ENCODE results near the gene PI16.

Gene PI16, protein sequence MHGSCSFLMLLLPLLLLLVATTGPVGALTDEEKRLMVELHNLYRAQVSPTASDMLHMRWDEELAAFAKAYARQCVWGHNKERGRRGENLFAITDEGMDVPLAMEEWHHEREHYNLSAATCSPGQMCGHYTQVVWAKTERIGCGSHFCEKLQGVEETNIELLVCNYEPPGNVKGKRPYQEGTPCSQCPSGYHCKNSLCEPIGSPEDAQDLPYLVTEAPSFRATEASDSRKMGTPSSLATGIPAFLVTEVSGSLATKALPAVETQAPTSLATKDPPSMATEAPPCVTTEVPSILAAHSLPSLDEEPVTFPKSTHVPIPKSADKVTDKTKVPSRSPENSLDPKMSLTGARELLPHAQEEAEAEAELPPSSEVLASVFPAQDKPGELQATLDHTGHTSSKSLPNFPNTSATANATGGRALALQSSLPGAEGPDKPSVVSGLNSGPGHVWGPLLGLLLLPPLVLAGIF

GRCh38 chr6:36954262-36954931, at the start of gene PI16:
Gene PI16, plus strand, starts transcription at chr6:36954738. Its CDS starts 23 bp downstream, at chr6:36954761.
- DNase-seq: peak in 1 of 2 donors; percentile 55

- DNase-seq: no peak
Measured at GRCh38 chr6:36904851-36905393, 49.6 kb upstream of the PI16 start.

DNA sequence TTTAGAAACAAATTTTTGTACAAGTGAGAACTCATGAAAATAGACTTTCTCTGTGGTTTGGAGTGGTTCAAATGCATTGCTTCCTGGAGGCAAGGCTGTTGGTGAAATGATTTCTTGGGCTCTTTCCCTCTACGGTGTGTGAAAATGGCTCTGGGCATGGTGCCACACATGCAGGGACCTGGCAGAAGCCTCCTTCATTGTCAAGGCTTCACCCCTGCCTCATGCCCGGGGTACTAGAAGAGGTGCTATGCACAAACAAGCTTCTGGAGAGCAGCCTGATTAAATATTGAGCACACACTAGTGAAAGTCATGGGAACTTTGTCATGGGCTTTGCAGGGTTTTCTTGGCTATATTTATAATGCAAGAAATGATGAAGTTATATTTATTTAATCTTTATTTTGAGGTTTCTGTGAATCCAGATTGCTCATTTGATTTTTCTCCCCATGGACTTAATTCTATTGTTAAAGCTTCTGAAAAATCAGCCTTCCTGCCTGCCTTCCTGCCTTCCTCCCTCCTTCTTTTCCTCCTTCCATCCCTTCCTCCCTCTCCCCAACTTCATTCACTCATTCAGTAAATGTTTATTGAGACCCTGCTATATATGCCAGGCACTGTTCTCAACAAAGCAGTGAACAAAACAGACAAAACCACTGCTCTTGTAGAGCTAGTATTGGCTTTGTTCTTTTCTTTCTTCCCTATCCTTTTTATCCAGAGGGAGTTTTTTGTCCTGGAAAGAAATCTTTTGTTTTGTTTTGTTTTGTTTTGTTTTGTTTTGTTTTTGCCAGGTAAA, 47.8 kb upstream of the PI16 start:
- no peak for DNase-seq

DNA sequence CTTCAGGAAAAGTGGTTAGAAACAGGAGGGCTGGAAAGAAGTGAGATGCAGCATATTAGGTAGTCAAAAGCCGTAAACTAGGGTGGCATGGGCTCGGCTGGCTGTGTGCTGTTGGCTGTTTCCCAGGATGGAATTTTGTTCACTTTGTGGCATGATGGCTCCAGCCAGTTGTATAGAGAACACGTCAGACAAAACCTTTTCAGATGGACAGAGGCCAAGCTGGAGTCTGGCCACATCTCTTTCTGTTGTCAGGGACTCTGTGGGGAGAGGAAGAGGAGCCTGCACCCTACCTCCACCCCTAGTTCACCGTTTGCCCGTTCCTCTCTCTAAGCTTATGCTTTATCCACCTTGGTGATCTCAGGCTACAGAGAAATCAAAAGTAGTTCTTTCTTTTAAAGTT, 46.8 kb upstream of the PI16 start:
- no peak for DNase-seq

GRCh38 chr6:36908747-36909146, 45.8 kb upstream of the PI16 start:
- DNase-seq: no peak

DNA sequence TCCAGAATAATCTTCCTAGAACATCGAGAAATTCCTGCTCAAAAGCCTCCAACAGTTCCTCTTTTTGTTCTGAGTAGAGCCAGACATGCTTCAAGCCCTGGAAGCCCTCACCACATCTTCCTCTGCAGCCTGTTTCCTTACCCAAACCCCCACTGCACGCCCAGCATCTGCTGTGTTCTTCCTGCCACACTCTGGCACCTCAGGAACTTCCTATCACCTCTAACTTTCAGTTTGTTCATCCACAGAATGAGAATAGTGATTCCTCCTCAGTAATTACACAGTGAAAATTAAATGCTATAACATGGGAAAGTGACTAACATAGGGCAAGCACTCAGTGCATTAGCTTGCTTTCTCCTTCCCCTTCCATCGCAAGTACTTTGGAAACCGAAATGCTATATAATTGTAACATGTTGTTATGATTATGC, 42.5 kb upstream of the PI16 start:
- DNase-seq: peak in 1 of 2 donors; percentile 38

GRCh38 chr6:36912586-36912985, 42.0 kb upstream of the PI16 start:
- DNase-seq: peak; percentile 23 to 72

GRCh38 chr6:36913082-36913481, 41.5 kb upstream of the PI16 start:
- peak in 1 of 2 donors; percentile 3 for DNase-seq

GRCh38 chr6:36914227-36914794, 40.2 kb upstream of the PI16 start:
- peak in 1 of 2 donors; percentile 53 for DNase-seq

GRCh38 chr6:36915599-36915998, 38.9 kb upstream of the PI16 start:
- DNase-seq: no peak

DNA sequence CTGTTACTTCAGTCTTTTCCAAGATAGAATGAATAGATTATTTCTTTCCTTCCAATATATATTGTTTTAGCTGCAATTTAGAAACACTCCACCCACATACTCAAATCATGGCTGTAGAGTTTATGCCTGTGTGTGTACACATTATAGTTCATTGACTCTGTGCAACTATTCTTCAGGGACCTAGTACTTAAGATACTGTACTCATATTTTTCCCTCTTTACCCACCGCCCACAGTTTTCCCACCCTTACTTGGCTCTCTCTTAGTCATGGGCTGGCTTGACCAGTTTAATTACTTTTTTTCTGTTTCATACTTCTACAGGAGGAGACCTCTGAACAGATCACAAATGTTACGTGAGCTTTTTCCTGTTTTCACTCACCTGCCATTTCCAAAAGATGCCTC, 38.4 kb upstream of the PI16 start:
- DNase-seq: no peak

- no peak for DNase-seq
Measured at GRCh38 chr6:36917541-36918193, 36.9 kb upstream of the PI16 start.

DNA sequence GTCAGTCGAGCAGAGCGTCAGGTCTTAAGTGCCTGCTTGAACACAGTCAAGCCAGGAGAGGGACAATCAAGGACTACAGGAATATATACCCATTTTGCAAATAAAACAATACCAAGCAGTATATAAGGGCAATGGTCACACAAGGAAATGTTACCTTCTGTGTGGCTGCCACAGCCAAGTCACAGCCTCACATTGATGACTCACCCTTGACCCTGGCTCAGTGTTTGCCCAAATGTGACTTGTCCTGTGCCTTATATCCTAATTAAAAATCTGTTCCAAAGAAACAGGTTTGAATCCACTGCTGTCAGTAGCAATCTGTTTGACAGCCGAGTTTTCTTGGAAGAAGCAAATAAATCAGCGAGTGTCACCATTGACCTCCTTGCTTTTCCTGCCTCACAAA, 34.5 kb upstream of the PI16 start:
- DNase-seq: no peak

GRCh38 chr6:36920546-36920945, 34.0 kb upstream of the PI16 start:
- no peak for DNase-seq

DNA sequence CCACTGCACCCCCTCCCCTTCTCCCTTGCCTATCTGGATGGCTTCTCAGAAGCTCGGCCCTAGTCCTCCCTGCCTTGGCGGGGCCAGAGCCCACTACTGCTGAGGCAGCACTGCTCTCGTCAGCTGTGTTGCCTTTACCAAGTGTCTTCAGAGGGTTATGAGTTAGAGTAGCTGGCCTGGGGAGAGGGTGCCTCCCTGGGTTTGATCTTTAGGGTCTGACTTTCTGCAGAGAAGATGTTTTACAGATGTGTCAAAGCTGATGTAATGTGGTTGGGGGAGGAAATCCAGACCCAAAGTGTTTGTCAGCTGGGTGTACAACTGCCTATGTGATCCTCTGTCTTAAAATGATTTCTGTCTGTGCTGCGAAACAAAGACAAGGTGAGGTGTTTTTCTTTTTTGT, 30.4 kb upstream of the PI16 start:
- DNase-seq: no peak

DNA sequence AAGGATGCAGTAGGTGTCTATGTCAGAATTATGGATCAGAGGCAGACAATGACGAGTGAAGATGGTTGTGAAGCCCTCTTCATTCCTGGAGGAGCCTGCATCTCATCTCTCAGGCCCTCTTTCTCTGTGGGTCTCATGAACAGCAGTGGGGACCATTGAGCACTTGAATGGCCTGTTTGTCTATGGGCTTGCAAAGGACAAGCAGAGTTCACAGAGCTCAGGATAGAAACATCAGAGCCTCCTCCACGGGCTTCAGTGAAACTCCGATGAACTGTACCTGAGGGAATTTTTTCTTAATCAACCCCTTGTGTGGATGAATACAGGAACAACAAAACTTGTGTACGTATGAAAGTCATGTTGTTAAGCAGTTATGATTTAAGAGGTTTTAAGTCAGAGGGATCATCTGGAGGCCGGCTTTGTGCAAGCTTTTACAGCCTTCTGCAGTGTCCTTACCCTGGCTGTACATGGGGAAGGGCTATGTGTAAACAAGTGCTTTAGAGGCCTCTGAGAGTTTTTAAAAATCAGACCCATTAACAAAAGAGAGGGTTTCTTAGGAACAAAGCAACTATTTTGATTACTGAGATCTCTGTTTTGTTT, 29.7 kb upstream of the PI16 start:
- no peak for DNase-seq

GRCh38 chr6:36925809-36926208, 28.7 kb upstream of the PI16 start:
- no peak for DNase-seq

DNA sequence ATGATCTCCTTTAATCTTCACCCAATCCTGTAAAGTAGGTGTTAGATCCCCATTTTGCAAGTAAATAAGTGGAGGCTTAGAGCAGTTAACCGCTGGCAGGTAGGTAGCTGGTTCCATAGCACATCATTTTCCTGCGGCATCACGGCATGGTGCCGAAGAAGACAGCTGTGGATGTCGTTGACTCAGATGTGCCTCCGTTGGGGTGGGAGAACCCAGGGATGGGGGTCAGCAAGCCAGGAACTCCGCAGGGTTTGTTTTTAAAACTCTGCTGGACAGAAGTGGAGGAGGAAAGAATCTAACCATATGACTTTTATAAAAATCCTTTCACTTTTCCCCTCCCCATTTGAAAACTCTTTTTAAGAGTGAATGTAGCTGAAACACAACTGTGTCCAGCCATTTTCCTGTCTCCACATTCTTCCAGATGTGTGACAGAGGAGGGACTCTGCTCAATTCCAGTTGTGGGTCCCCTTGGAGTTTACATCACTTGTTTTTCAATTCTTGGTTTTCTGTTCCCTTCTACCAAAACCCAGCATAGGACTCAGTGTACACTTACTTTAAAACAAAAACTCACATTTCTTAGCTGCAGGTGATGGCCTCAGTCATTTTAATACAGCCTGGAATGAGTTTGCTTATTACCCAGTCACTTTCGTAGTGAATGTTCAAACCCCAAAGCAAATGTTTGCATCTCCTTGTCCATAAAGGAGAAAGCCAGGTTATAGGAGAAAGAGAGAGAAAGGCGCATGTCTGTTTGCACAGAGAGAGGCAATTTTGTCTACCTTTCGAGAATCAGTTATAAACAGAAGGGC, 27.6 kb upstream of the PI16 start:
- no peak for DNase-seq

DNA sequence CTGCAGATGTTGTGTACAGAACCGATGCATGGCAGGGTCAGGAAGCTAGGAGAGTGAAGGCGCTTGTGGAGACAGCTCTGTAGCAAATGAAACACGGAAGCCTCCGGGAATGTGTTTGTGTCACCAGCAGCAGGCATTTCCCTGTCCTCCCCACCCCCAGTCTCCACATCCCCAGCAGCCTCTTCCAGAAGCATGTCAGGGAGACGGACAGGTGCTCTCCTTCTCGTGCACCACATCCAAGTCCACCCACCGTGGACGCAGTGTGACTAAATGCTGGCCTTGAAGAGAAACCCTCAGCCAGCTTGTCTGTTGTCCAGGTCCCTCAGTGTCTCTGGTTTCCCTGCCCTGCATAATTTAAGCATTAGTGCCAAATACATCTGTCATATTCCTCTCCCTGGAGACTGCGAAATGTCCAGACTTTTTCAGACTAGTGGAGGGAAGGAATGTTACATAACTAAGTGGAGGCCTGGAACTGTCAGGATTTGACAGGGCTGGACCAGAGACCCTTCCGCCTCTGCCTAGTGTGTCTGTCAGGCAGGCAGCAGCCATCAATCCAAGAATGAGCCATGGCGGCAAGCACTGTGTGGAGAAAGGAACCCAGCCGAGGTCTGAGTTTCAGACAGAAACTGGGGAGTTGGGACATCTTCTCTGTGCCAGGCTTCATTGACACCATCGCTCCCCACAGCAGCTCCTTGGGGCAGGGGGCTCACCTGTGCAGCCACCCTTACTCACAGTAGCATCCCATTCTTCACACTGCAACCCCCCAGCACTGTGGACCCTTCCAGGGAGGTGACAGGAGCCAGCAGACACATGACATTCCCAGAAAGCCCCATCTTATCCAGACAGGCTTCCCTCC, 26.6 kb upstream of the PI16 start:
- no peak for DNase-seq

GRCh38 chr6:36928547-36928918, 26.0 kb upstream of the PI16 start:
- DNase-seq: no peak

Data from CD4-positive, alpha-beta T cell treated with Interferon alpha-2 for 1 hour (primary cell).